ENCODE data around the gene TRIM5. TPM values are rescaled to one million over a fixed set of nuclear protein-coding genes. Genes with fewer than 3 reads are reported as not detected.

TRIM5 gene
- total RNA-seq, 6 experiments from 2014 or later, result 15.3 to 19.2 (median 18.2) TPM

DNA sequence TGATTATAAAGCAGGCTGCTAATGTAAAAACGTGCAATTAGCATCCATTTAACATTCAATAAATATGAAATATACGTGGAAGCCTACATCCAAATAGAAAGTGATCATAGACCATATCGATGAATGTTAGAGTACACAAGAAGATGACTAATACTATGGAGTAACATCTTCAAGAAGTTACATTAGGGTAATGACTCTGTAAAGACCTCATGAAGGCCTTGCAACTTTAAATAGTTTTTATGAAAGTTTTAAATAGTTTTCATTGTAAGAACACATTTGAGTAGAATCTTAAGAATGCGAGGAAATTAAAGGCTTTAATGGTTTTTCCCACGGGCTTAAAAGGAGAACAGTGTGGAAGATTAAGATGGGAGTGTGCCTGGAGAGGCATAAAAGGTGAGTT, 58.7 kb downstream of the TRIM5 start:
- no peak for TF ChIP-seq POLR2A (IDR thresholded peaks at IDR 0.05)
- TF ChIP-seq, protein P1, sequence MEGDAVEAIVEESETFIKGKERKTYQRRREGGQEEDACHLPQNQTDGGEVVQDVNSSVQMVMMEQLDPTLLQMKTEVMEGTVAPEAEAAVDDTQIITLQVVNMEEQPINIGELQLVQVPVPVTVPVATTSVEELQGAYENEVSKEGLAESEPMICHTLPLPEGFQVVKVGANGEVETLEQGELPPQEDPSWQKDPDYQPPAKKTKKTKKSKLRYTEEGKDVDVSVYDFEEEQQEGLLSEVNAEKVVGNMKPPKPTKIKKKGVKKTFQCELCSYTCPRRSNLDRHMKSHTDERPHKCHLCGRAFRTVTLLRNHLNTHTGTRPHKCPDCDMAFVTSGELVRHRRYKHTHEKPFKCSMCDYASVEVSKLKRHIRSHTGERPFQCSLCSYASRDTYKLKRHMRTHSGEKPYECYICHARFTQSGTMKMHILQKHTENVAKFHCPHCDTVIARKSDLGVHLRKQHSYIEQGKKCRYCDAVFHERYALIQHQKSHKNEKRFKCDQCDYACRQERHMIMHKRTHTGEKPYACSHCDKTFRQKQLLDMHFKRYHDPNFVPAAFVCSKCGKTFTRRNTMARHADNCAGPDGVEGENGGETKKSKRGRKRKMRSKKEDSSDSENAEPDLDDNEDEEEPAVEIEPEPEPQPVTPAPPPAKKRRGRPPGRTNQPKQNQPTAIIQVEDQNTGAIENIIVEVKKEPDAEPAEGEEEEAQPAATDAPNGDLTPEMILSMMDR (IDR thresholded peaks at IDR 0.05), result no peak

DNA sequence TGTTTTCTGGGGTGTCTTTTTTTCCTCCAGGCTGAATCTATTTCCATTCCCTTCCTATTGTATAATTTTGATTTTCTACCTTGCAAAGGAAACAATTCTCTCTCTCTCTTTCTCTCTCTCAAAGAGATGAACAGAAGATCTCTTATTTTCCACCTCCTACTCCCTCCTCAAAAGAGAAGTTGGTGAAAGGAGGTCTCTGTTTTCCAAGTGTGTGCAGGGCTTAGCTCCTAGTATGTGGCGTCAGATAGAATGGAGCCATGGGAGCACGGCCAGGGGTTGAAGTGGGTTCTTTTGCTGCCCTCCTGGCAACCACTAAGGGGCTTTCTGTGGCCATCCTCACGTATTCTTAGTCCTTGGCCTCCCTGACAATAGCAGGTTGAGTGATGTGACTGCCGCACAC, 59.6 kb downstream of the TRIM5 start:
- Histone ChIP-seq H3K27me3 (no peaks in the 10 kb centered on the region), H3K4me3 (peak overlapping the region; percentile 51 to 67 (median 64)), H3K27ac (peak overlapping the region; percentile 54 to 66 (median 58)), H3K4me1 (peaks cover 0 to 40% (median 2%) of the 10 kb centered on the region in 4 donors), H3K36me3 (no peaks in the 10 kb centered on the region), H3K9me3 (no peaks in the 10 kb centered on the region)
- WGBS (ENCODE audit: insufficient coverage, low coverage, low lambda C conversion rate, missing lambda C conversion rate), result 8% methylated on average over 3 of the region's 4 CpGs
- ATAC-seq (no peak), DNase-seq (no peak)
- no peak for TF ChIP-seq POLR2A (IDR thresholded peaks at IDR 0.05)
- TF ChIP-seq, protein P1 (IDR thresholded peaks at IDR 0.05), result no peak
- intact Hi-C loops (cut with DNase I), result no loop called here

More for the DNA sequence above, 58.7 kb downstream of the TRIM5 start:
- WGBS (ENCODE audit: insufficient coverage, low coverage, low lambda C conversion rate, missing lambda C conversion rate), result 72% methylated on average over 5 of the region's 5 CpGs
- DNase-seq (no peak), ATAC-seq (no peak)
- Histone ChIP-seq H3K4me3 (no peak overlapping the region), H3K4me1 (peaks cover 0 to 32% (median 2%) of the 10 kb centered on the region in 4 donors), H3K36me3 (no peaks in the 10 kb centered on the region), H3K27me3 (no peaks in the 10 kb centered on the region), H3K9me3 (no peaks in the 10 kb centered on the region), H3K27ac (no peak overlapping the region)
- intact Hi-C loops (cut with DNase I), result no loop called here

DNA sequence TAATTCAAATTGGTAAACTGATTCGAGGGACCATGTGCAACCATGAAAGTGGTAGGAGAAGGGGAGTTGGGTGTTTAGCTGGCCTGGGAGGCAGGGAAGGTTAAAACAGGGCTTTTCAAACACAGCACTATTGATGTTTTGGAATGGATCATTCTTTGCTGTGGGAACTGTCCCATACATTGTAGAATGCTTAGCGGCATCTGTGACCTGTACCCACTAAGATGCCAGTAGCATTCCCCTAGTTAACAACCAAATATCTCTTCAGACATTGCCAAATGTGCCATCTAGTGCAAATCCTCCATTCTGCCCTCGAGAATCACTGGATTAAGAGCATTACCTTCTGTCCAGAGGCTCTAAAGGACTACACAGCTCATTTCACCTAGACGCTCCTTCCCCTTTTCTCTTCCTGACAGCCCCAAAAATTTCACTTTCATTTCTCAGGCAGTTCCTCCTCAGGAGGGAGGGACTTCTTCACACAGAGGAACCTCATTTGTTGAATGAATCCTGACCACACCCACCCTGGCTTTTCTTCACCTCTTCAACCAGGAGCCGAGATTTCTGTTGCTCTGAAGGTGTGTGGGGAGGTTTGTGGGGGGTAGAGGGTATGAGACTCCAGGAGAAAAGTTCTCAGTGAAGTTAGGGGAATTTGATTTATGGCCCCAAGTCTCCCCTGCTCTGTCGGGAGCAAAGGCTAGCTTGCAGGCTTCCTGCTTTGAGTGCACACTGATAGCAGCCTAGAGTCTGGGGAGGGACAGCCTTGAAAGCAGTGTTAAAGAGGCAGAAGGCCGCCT, 60.2 kb downstream of the TRIM5 start, which contains the start of gene TRIM34:
Gene TRIM34 (plus strand): TSS at position 513 of the 791 bp plus-strand sequence. CDS start 7,331 bp downstream, outside the sequence.
- Histone ChIP-seq H3K4me1 (peaks cover 0 to 40% (median 2%) of the 10 kb centered on the region in 4 donors), H3K9me3 (no peaks in the 10 kb centered on the region), H3K4me3 (peak within 1 kb of the TSS; percentile 51 to 67 (median 64)), H3K27ac (peak within 1 kb of the TSS; percentile 54 to 66 (median 58)), H3K27me3 (no peaks in the 10 kb centered on the region), H3K36me3 (no peaks in the 10 kb centered on the region)
- ATAC-seq, result peak; percentile 92 to 97 (median 96)
- WGBS (ENCODE audit: insufficient coverage, low coverage, low lambda C conversion rate, missing lambda C conversion rate), result 10% methylated on average over 7 of the region's 7 CpGs
- TF ChIP-seq POLR2A (IDR thresholded peaks at IDR 0.05), result peak; percentile 38
- TF ChIP-seq, protein P1 (IDR thresholded peaks at IDR 0.05), result no peak
- DNase-seq, result peak in 2 of 3 donors; percentile 30 to 76
- intact Hi-C loops (cut with DNase I), result no loop called here

DNA sequence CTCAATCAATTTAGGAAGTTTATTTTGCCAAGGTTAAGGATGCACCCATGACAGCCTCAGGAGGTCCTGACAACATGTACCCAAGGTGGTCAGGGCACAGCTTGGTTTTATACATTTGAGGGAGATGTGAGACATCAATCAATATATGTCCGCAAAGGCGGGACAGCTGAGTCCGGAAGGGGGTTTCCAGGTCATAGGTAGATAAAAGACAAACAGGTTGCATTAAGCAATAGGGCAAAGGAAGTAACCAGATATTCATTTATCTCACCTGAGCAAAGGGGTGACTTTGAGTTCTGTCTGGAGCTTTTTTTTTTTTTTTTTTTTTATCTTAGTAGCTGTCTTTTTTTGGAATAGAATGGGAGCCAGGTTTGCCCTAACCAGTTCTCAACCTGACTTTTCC, 62.1 kb downstream of the TRIM5 start:
- 52% methylated on average over 3 of the region's 3 CpGs for WGBS (ENCODE audit: insufficient coverage, low coverage, low lambda C conversion rate, missing lambda C conversion rate)
- no peaks in the 10 kb centered on the region for H3K27me3 ChIP-seq
- no peak for TF ChIP-seq POLR2A (IDR thresholded peaks at IDR 0.05)
- TF ChIP-seq, protein P1 (IDR thresholded peaks at IDR 0.05), result no peak
- H3K27ac ChIP-seq, result no peak overlapping the region
- intact Hi-C loops (cut with DNase I), result no loop called here
- no peak overlapping the region for H3K4me3 ChIP-seq
- H3K36me3 ChIP-seq, result no peaks in the 10 kb centered on the region
- H3K9me3 ChIP-seq, result no peaks in the 10 kb centered on the region
- peaks cover 0 to 40% (median 2%) of the 10 kb centered on the region in 4 donors for H3K4me1 ChIP-seq
- no peak for DNase-seq
- peak in 3 of 4 donors; percentile 9 to 40 (median 27) for ATAC-seq
